Keratinocyte (primary cell): ENCODE measurements around the gene MDGA2. TPM values are rescaled to one million over a fixed set of nuclear protein-coding genes. Genes with fewer than 3 reads are reported as not detected.

Experiments used
- DNase-seq: peaks from one replicate; pipeline ENCODE4 v3.0.0-alpha.2; 2011; ENCODE audit warnings: low read depth, missing footprints, low spot score
- FAIRE-seq: peaks from 2 replicates; lab custom pipeline; 2011; peaks lifted over from hg19 to GRCh38; lab: Jason Lieb, UNC
- H2AFZ ChIP-seq: 2 replicates; pipeline ENCODE4 v1.6.0; 2012; ENCODE audit warnings: low read length, control low read depth, inconsistent platforms; ENCODE audit not compliant: control insufficient read depth
- H3K27ac ChIP-seq: 2 replicates; pipeline ENCODE4 v1.5.1; 2011; ENCODE audit warnings: low read length; ENCODE audit not compliant: control insufficient read depth, insufficient read depth
- H3K27me3 ChIP-seq: 3 replicates; pipeline ENCODE4 v1.6.0; 2011; ENCODE audit warnings: low read length; ENCODE audit not compliant: control insufficient read depth, insufficient read depth; ENCODE audit errors: extremely low read depth
- H3K36me3 ChIP-seq, 2 experiments: 2 replicates in 1 of 2; 3 replicates in 1 of 2; pipeline ENCODE4 v1.5.1; 2011; ENCODE audit warnings: low read length in 2 of 2, mild to moderate bottlenecking in 1 of 2; ENCODE audit not compliant: control insufficient read depth in 2 of 2, insufficient read depth in 2 of 2; ENCODE audit errors: extremely low read depth in 1 of 2
- H3K4me1 ChIP-seq: 3 replicates; pipeline ENCODE4 v1.5.1; 2011; ENCODE audit warnings: low read length; ENCODE audit not compliant: control insufficient read depth, insufficient read depth; ENCODE audit errors: extremely low read depth
- H3K4me2 ChIP-seq: 3 replicates; pipeline ENCODE4 v1.6.0; 2011; ENCODE audit warnings: low read depth, low read length; ENCODE audit not compliant: control insufficient read depth, insufficient read depth; ENCODE audit errors: extremely low read depth
- H3K4me3 ChIP-seq, 3 experiments: fragments of 200-600 bp in 1 of 3; sonication (generic) in 1 of 3; 2 replicates in 2 of 3; 3 replicates in 1 of 3; pipeline ENCODE4 v1.5.1; 2011 to 2016; ENCODE audit warnings: low read length in 3 of 3, mild to moderate bottlenecking in 3 of 3, control low read depth in 2 of 3, inconsistent platforms in 1 of 3, low read depth in 1 of 3, mixed read lengths in 1 of 3, mixed run types in 1 of 3, moderate library complexity in 1 of 3; ENCODE audit not compliant: control insufficient read depth in 2 of 3, insufficient read depth in 2 of 3; ENCODE audit errors: extremely low read depth in 1 of 3
- H3K79me2 ChIP-seq: 2 replicates; pipeline ENCODE4 v1.6.0; 2012; ENCODE audit warnings: low read length; ENCODE audit not compliant: control insufficient read depth, insufficient read depth
- H3K9ac ChIP-seq: 3 replicates; pipeline ENCODE4 v1.6.0; 2011; ENCODE audit warnings: low read length; ENCODE audit not compliant: control insufficient read depth, insufficient read depth; ENCODE audit errors: extremely low read depth
- H3K9me1 ChIP-seq: 3 replicates; pipeline ENCODE4 v1.6.0; 2011; ENCODE audit warnings: low read length; ENCODE audit not compliant: control insufficient read depth, insufficient read depth; ENCODE audit errors: extremely low read depth
- H3K9me3 ChIP-seq: 2 replicates; pipeline ENCODE4 v1.5.1; 2012; ENCODE audit warnings: low read depth, low read length; ENCODE audit not compliant: control insufficient read depth
- H4K20me1 ChIP-seq: 3 replicates; pipeline ENCODE4 v1.6.0; 2011; ENCODE audit warnings: low read length; ENCODE audit not compliant: control insufficient read depth, insufficient read depth; ENCODE audit errors: extremely low read depth
- CTCF ChIP-seq, 3 experiments: IDR thresholded peaks in 1 of 3; conservative IDR thresholded peaks in 1 of 3; optimal IDR thresholded peaks in 1 of 3; 2 replicates in 2 of 3; 3 replicates in 1 of 3; pipeline versions ENCODE3 to v1.5.1; 2011; ENCODE audit warnings: low read length in 3 of 3, mild to moderate bottlenecking in 3 of 3, moderate library complexity in 2 of 3, control low read depth in 1 of 3, inconsistent platforms in 1 of 3; ENCODE audit not compliant: insufficient read depth in 2 of 3; ENCODE audit errors: extremely low read depth in 1 of 3
- EZH2 ChIP-seq: IDR thresholded peaks from one replicate; pipeline ENCODE4 v1.6.1; 2012; ENCODE audit warnings: inconsistent platforms, mild to moderate bottlenecking, low read length, moderate library complexity
- dilution Hi-C: fragments of 300-500 bp; cut with MboI; formaldehyde crosslinking; loops from one replicate; pipeline ENCODE4 v1.7.0; 2020; ENCODE audit warnings: low sequenced_read_pairs; ENCODE audit not compliant: extremely low pct_ligation_motif_present
- polyA plus RNA-seq, 5 experiments: library from polyadenylated mRNA; depleted of rRNA in 3 of 5; stranded (reverse) in 3 of 5; stranded (forward) in 1 of 5; unstranded in 1 of 5; fragments of >200 nt; gene quantifications; 1 replicate in 1 of 5; 2 replicates in 3 of 5; 3 replicates in 1 of 5; pipeline versions ENCODE4 v1.2.1 to v1.2.3, GENCODE V29; 2011 to 2012; ENCODE audit warnings: missing spikeins in 2 of 5, low read depth in 1 of 5, low replicate concordance in 1 of 5

Gene MDGA2
- polyA plus RNA-seq, 1 donor (not counting 4 experiments of a cell fraction or from before 2014, with no cell fraction given): not detected

GRCh38 chr14:47674148-47674542 lies 1.3 kb downstream of the MDGA2 start:
- Histone ChIP-seq H3K4me3 (no peak overlapping the region), H4K20me1 (no peaks in the 10 kb centered on the region), H3K79me2 (no peaks in the 10 kb centered on the region), H3K9me1 (no peaks in the 10 kb centered on the region), H3K4me1 (no peaks in the 10 kb centered on the region), H2AFZ (peak overlapping the region; percentile 12), H3K9ac (no peak overlapping the region), H3K27me3 (peaks cover 44% of the 10 kb centered on the region), H3K9me3 (no peaks in the 10 kb centered on the region), H3K27ac (no peak overlapping the region), H3K4me2 (peak overlapping the region; percentile 22), H3K36me3 (no peaks in the 10 kb centered on the region)
- dilution Hi-C loops: no loop called here
- FAIRE-seq (no peak), DNase-seq (no peak)
- TF ChIP-seq CTCF (optimal IDR thresholded peaks at IDR 0.05 in 1 of 3, IDR thresholded peaks at IDR 0.05 in 1 of 3, conservative IDR thresholded peaks at IDR 0.05 in 1 of 3; ENCODE audit: extremely low read depth in 1 of 3, insufficient read depth in 2 of 3, low read length in 3 of 3): no peak
- TF ChIP-seq EZH2: no peak

- H3K4me1 ChIP-seq: no peaks in the 10 kb centered on the region
- no peaks in the 10 kb centered on the region for H3K27me3 ChIP-seq
- H2AFZ ChIP-seq: no peak overlapping the region
- H3K4me2 ChIP-seq: no peak overlapping the region
- no peak for FAIRE-seq
- H3K9me3 ChIP-seq: no peaks in the 10 kb centered on the region
- dilution Hi-C loops: no loop called here
- no peaks in the 10 kb centered on the region for H4K20me1 ChIP-seq
- DNase-seq: no peak
- no peak overlapping the region for H3K4me3 ChIP-seq
- H3K79me2 ChIP-seq: no peaks in the 10 kb centered on the region
- no peaks in the 10 kb centered on the region for H3K9me1 ChIP-seq
- no peaks in the 10 kb centered on the region for H3K36me3 ChIP-seq
- no peak overlapping the region for H3K9ac ChIP-seq
- TF ChIP-seq CTCF (optimal IDR thresholded peaks at IDR 0.05 in 1 of 3, IDR thresholded peaks at IDR 0.05 in 1 of 3, conservative IDR thresholded peaks at IDR 0.05 in 1 of 3; ENCODE audit: extremely low read depth in 1 of 3, insufficient read depth in 2 of 3, low read length in 3 of 3) (no peak), EZH2 (no peak)
- H3K27ac ChIP-seq: no peak overlapping the region
Measured at GRCh38 chr14:47665337-47666134, 9.9 kb downstream of the MDGA2 start.
